Measurements from ENCODE around the gene CHPF.

Gene CHPF

DNA sequence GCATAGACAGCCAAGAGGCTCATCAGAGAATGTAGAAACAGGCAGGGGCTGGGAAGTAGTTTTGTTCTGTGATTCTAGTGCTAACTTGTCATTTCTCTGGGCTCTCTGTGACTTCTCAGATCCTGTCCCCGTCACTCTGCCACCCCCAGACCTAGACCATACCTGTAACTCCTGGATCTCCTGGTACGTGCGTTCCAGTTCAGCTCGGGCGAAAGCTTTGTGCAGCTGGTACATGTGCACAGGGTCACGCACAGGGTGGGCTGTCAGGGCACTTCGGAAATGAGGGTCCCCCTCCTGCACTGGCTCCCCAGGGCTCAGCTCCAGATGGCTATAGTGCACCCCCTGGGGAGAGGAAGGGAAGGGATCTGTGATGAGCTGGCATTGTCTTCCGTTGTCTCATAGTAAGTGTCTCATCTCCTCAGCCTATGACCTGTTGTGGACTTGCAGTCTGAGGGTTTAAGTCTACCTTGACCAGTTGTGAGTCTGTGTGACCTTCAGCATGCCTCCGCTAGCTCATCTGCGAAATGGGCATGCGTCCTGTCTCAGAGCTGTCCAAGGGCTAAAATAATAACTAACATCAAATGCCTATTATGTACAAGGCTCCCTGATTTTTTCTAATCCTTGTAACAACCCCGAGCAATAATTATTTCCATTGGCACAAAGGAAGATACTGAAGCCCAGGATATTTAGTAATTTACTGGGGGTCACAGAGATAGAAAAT is 2.7 kb downstream of the CHPF start:
- ChIA-PET CTCF (interaction anchor here (0.5 to 7.2 kb wide), 76 partner anchors 10 to 1790 kb away, joined by 3 to 112 read pairs (median 4); partner anchors contain the start of genes GMPPA, INHA, OBSL1 and STK11IP), POLR2A (interaction anchor here (0.5 to 1.1 kb wide), 3 partner anchors 31 to 94 kb away, joined by 3 to 8 read pairs (median 3); partner anchors contain the start of genes GMPPA, INHA and OBSL1)
- H3K9me3 ChIP-seq (ENCODE audit: control insufficient read depth, insufficient read depth, low read depth, low read length) = no peaks in the 10 kb centered on the region
- no peak overlapping the region for H3K27ac ChIP-seq (ENCODE audit: extremely low read depth, low read depth, low read length)
- no peak for TF ChIP-seq ZNF610 (tag by site-specific recombination; IDR thresholded peaks at IDR 0.05; ENCODE audit: borderline replicate concordance)
- TF ChIP-seq RBAK (tag by site-specific recombination; IDR thresholded peaks at IDR 0.05) = no peak
- TF ChIP-seq ZNF654 (tag by site-specific recombination; IDR thresholded peaks at IDR 0.05; ENCODE audit: low read depth) = no peak
- TF ChIP-seq ZNF350 (tag by site-specific recombination; IDR thresholded peaks at IDR 0.05) = no peak
- TF ChIP-seq GLIS2 (tag by site-specific recombination; IDR thresholded peaks at IDR 0.05) = no peak
- TF ChIP-seq, protein P1, sequence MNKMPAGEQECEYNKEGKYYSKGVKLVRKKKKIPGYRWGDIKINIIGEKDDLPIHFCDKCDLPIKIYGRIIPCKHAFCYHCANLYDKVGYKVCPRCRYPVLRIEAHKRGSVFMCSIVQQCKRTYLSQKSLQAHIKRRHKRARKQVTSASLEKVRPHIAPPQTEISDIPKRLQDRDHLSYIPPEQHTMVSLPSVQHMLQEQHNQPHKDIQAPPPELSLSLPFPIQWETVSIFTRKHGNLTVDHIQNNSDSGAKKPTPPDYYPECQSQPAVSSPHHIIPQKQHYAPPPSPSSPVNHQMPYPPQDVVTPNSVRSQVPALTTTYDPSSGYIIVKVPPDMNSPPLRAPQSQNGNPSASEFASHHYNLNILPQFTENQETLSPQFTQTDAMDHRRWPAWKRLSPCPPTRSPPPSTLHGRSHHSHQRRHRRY (tag by site-specific recombination; IDR thresholded peaks at IDR 0.05) = no peak
- TF ChIP-seq HOXC10 (CRISPR knock-in tag; IDR thresholded peaks at IDR 0.05) = no peak
- TF ChIP-seq ZNF10 (tag by site-specific recombination; IDR thresholded peaks at IDR 0.05) = no peak
- TF ChIP-seq, protein P2, sequence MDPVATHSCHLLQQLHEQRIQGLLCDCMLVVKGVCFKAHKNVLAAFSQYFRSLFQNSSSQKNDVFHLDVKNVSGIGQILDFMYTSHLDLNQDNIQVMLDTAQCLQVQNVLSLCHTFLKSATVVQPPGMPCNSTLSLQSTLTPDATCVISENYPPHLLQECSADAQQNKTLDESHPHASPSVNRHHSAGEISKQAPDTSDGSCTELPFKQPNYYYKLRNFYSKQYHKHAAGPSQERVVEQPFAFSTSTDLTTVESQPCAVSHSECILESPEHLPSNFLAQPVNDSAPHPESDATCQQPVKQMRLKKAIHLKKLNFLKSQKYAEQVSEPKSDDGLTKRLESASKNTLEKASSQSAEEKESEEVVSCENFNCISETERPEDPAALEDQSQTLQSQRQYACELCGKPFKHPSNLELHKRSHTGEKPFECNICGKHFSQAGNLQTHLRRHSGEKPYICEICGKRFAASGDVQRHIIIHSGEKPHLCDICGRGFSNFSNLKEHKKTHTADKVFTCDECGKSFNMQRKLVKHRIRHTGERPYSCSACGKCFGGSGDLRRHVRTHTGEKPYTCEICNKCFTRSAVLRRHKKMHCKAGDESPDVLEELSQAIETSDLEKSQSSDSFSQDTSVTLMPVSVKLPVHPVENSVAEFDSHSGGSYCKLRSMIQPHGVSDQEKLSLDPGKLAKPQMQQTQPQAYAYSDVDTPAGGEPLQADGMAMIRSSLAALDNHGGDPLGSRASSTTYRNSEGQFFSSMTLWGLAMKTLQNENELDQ (tag by site-specific recombination; IDR thresholded peaks at IDR 0.05; ENCODE audit: low read depth) = no peak
- TF ChIP-seq KLF1 (tag by site-specific recombination; IDR thresholded peaks at IDR 0.05) = no peak
- TF ChIP-seq ZNF791 (tag by site-specific recombination; IDR thresholded peaks at IDR 0.05) = no peak
- TF ChIP-seq, protein P3, sequence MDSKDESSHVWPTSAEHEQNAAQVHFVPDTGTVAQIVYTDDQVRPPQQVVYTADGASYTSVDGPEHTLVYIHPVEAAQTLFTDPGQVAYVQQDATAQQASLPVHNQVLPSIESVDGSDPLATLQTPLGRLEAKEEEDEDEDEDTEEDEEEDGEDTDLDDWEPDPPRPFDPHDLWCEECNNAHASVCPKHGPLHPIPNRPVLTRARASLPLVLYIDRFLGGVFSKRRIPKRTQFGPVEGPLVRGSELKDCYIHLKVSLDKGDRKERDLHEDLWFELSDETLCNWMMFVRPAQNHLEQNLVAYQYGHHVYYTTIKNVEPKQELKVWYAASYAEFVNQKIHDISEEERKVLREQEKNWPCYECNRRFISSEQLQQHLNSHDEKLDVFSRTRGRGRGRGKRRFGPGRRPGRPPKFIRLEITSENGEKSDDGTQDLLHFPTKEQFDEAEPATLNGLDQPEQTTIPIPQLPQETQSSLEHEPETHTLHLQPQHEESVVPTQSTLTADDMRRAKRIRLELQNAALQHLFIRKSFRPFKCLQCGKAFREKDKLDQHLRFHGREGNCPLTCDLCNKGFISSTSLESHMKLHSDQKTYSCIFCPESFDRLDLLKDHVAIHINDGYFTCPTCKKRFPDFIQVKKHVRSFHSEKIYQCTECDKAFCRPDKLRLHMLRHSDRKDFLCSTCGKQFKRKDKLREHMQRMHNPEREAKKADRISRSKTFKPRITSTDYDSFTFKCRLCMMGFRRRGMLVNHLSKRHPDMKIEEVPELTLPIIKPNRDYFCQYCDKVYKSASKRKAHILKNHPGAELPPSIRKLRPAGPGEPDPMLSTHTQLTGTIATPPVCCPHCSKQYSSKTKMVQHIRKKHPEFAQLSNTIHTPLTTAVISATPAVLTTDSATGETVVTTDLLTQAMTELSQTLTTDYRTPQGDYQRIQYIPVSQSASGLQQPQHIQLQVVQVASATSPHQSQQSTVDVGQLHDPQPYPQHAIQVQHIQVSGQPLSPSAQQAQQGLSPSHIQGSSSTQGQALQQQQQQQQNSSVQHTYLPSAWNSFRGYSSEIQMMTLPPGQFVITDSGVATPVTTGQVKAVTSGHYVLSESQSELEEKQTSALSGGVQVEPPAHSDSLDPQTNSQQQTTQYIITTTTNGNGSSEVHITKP (tag by site-specific recombination; IDR thresholded peaks at IDR 0.05) = no peak
- no peak for TF ChIP-seq KLF8 (tag by site-specific recombination; IDR thresholded peaks at IDR 0.05)
- TF ChIP-seq ZNF174 (tag by site-specific recombination; IDR thresholded peaks at IDR 0.05) = no peak
- TF ChIP-seq ZNF404 (tag by site-specific recombination; IDR thresholded peaks at IDR 0.05) = no peak
- TF ChIP-seq SP3 (tag by site-specific recombination; IDR thresholded peaks at IDR 0.05) = no peak
- no peaks in the 10 kb centered on the region for H3K4me1 ChIP-seq (ENCODE audit: control insufficient read depth, insufficient read depth, low read length)
- no peak overlapping the region for H3K4me3 ChIP-seq (ENCODE audit: low read depth, low read length)
- peaks cover 0 to 32% of the 10 kb centered on the region in 2 experiments; a peak in 1 of 3 replicates for H3K36me3 ChIP-seq (ENCODE audit: control insufficient read depth in 2 of 2, insufficient read depth in 1 of 2, low read length in 2 of 2)

All from HEK293 (cell line).